Ascending aorta (tissue), 2 donors: ENCODE data around the gene SIKE1. TPM values are rescaled to one million over a fixed set of nuclear protein-coding genes. Genes with fewer than 3 reads are reported as not detected.
"Not testable (repeated sequence)": the region's sequence is repeated elsewhere in the genome, so short reads cannot be mapped to it uniquely, and the experiment has no call there.

Experiments
- DNase-seq, 2 donors: peaks; one replicate each; pipeline ENCODE4 v3.0.0-alpha.2; 2019; ENCODE audit warnings: low spot score in 2 of 2
- H3K27ac ChIP-seq, 2 donors: fragments of 200-600 bp; sonication (generic); one replicate each; pipeline ENCODE4 v1.5.1; 2016 to 2017; ENCODE audit warnings: mild to moderate bottlenecking in 1 of 2
- H3K27me3 ChIP-seq: fragments of 200-600 bp; sonication (generic); one replicate; pipeline ENCODE4 v1.5.1; 2017
- H3K36me3 ChIP-seq, 2 donors: fragments of 200-600 bp; sonication (generic); one replicate each; pipeline ENCODE4 v1.5.1; 2016
- H3K4me1 ChIP-seq, 2 donors: fragments of 200-600 bp; sonication (generic); one replicate each; pipeline ENCODE4 v1.5.1; 2016 to 2017; ENCODE audit warnings: mild to moderate bottlenecking in 1 of 2
- H3K4me3 ChIP-seq, 2 donors: fragments of 200-600 bp; sonication (generic); one replicate each; pipeline ENCODE4 v1.5.1; 2016 to 2017; ENCODE audit warnings: mild to moderate bottlenecking in 1 of 2
- H3K9me3 ChIP-seq, 2 donors: fragments of 200-600 bp; sonication (generic); one replicate each; pipeline ENCODE4 v1.5.1; 2016
- CTCF ChIP-seq, 3 experiments: fragments of 200-600 bp in 2 of 3; fragments of 450-650 bp in 1 of 3; sonication (generic) in 2 of 3; IDR thresholded peaks; one replicate each; pipeline ENCODE4 v1.5.1; 2016 to 2019; ENCODE audit warnings: antibody characterized with exemption in 3 of 3, mild to moderate bottlenecking in 1 of 3, moderate library complexity in 1 of 3
- intact Hi-C: fragments of 100-400 bp; cut with DNase I; formaldehyde crosslinking; loops from one replicate; pipeline ENCODE4 v1.15.1; 2023
- total RNA-seq: library from RNA; depleted of rRNA; stranded (reverse); fragments of >200 nt; gene quantifications from one replicate; pipeline ENCODE4 v1.1.0, GENCODE V29; 2016

SIKE1 gene
- 17.1 TPM for total RNA-seq

DNA sequence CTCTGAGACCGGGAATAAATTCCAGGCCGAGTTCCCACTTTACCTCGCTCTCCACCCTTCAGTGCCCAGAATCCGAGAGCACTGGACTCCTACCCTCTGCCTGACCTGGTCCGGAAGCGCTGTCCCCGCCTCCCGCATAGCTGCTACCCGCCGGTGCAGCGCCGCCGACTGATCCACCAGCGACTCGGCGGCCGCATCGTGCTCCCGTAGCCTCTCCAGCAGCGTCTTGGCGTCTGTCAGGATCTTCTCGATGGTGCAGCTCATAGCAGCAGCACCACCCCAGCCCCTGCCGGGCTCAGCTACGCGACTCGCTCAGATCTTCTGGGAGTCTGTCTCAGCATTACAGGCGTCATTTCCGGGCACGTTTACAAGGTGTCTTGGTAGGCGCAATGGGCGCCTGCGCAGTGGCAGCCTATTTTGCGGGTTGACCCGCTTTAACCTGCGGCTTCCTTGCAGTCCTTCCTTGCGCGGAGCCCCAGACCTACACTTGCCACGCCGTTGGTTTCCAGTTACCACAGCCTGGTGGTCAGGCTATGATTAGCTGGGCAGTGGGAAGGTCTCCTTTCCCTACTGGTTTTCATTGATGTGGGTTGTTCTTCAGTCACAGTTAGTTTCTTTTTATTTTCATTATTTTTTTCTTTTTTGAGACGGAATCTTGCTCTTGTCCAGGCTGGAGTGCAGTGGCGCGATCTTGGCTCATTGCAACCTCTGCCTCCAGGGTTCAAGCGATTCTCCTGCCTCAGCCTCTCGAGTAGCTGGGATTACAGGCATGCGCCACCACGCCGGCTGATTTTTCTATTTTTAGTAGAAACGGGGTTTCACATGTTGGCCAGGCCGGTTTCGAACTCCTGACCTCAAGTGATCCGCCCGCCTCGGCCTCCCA is at the start of gene SIKE1:
Gene SIKE1, minus strand, starts transcription at position 342 of the 883 bp plus-strand sequence. Its CDS starts 78 bp downstream, at position 264.
- Histone ChIP-seq H3K4me1 (peaks cover 0 to 8% of the 10 kb centered on the region in 2 donors), H3K36me3 (peaks cover 0 to 15% of the 10 kb centered on the region in 2 donors), H3K4me3 (peak within 1 kb of the TSS; percentile 76 to 92), H3K9me3 (no peaks in the 10 kb centered on the region), H3K27me3 (no peaks in the 10 kb centered on the region), H3K27ac (peak within 1 kb of the TSS; percentile 90)
- peak; percentile 71 to 96 for DNase-seq
- intact Hi-C loops: loop anchor here (2.0 to 10.0 kb wide), 4 partner anchors 22 to 354 kb away; partner anchors contain the start of genes BCAS2 and TRIM33
- TF ChIP-seq CTCF (IDR thresholded peaks at IDR 0.05): no peak

GRCh38 chr1:114830075-114830474 is 49.6 kb upstream of the SIKE1 start:
- intact Hi-C loops, H3K27me3 ChIP-seq, H3K9me3 ChIP-seq, DNase-seq, H3K4me1 ChIP-seq, H3K4me3 ChIP-seq, H3K27ac ChIP-seq, H3K36me3 ChIP-seq: not testable (repeated sequence)

DNA sequence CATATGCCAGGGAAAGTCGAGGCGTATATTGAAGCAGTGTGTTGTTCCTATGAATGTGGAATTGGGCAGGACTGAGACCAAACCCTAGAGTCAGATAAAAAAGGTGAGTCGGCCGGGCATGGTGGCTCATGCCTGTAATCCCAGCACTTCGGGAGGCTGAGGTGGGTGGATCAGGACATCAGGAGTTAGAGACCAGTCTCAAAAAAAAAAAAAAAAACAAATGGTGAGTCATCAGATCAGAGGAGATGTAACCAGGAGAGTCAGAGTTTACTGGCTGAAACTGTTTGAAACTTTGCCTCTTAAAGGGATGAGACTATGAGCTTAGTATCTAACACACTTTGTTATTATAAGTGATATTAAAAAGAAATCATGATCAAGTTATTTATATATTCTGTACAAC is 47.8 kb upstream of the SIKE1 start:
- no peak for DNase-seq

GRCh38 chr1:114821978-114822377 is 41.5 kb upstream of the SIKE1 start:
- H3K36me3 ChIP-seq: no peaks in the 10 kb centered on the region
- intact Hi-C loops: no loop called here

More for the DNA sequence above, 47.8 kb upstream of the SIKE1 start:
- Histone ChIP-seq H3K4me1 (no peaks in the 10 kb centered on the region), H3K9me3 (no peaks in the 10 kb centered on the region), H3K36me3 (no peaks in the 10 kb centered on the region), H3K4me3 (no peak overlapping the region), H3K27ac (no peak overlapping the region), H3K27me3 (no peaks in the 10 kb centered on the region)
- no peak for TF ChIP-seq CTCF (IDR thresholded peaks at IDR 0.05)
- intact Hi-C loops: no loop called here

DNA sequence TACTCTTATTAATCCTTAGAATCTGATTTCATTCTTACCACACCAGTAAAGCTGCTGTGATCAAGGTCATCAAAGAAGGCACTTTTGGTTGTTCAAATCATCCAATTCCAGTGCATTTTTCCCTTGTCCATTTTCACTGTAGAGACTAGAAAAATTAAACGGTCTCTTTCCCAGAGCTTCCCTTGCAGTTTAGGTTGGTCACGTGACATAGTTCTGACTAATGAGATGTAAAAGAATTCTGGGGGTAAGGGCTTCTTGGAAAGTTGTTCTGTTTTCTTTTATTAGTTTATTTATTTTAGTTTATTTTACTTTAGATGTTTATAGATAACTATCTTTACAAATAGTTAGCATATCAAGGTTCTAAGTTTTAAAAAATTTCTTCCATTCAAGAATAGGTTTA is 39.9 kb upstream of the SIKE1 start:
- H3K36me3 ChIP-seq: no peaks in the 10 kb centered on the region
- TF ChIP-seq CTCF (IDR thresholded peaks at IDR 0.05): no peak

More at GRCh38 chr1:114821978-114822377, 41.5 kb upstream of the SIKE1 start:
- no peaks in the 10 kb centered on the region for H3K27me3 ChIP-seq
- no peaks in the 10 kb centered on the region for H3K4me1 ChIP-seq
- no peak for TF ChIP-seq CTCF (IDR thresholded peaks at IDR 0.05)
- H3K9me3 ChIP-seq: no peaks in the 10 kb centered on the region
- H3K27ac ChIP-seq: no peak overlapping the region
- no peak for DNase-seq
- no peak overlapping the region for H3K4me3 ChIP-seq

GRCh38 chr1:114819869-114820268 is 39.4 kb upstream of the SIKE1 start:
- Histone ChIP-seq H3K9me3 (no peaks in the 10 kb centered on the region), H3K4me3 (no peak overlapping the region), H3K4me1 (no peaks in the 10 kb centered on the region), H3K27ac (no peak overlapping the region), H3K27me3 (no peaks in the 10 kb centered on the region), H3K36me3 (no peaks in the 10 kb centered on the region)
- intact Hi-C loops: no loop called here
- TF ChIP-seq CTCF (IDR thresholded peaks at IDR 0.05): no peak
- no peak for DNase-seq

More for the DNA sequence above, 39.9 kb upstream of the SIKE1 start:
- Histone ChIP-seq H3K4me3 (no peak overlapping the region), H3K9me3 (no peaks in the 10 kb centered on the region), H3K27me3 (no peaks in the 10 kb centered on the region), H3K4me1 (no peaks in the 10 kb centered on the region), H3K27ac (no peak overlapping the region)
- no peak for DNase-seq
- intact Hi-C loops: no loop called here

DNA sequence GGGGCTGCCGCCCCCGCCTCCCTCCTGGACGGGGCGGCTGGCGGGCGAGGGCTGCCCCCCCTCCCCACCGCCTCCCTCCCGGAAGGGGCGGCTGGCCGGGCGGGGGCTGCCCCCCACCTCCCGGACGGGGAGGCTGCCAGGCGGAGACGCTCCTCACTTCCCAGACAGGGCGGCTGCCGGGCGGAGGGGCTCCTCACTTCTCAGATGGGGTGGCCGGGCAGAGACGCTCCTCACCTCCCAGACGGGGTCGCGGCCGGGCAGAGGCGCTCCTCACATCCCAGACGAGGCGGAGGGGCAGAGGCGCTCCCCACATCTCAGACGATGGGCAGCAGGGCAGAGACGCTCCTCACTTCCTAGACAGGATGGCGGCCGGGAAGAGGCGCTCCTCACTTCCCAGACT is 24.0 kb upstream of the SIKE1 start:
- H3K27ac ChIP-seq, intact Hi-C loops, H3K36me3 ChIP-seq, H3K9me3 ChIP-seq, H3K27me3 ChIP-seq, DNase-seq, H3K4me1 ChIP-seq, H3K4me3 ChIP-seq: not testable (repeated sequence)
